ENCODE results near the gene ZMYND11. TPM values are rescaled to one million over a fixed set of nuclear protein-coding genes. Genes with fewer than 3 reads are reported as not detected.

ZMYND11 gene
- polyA plus RNA-seq, 1 of the 3 experiments (the other 2 are of a cell fraction), result 33.1 TPM

DNA sequence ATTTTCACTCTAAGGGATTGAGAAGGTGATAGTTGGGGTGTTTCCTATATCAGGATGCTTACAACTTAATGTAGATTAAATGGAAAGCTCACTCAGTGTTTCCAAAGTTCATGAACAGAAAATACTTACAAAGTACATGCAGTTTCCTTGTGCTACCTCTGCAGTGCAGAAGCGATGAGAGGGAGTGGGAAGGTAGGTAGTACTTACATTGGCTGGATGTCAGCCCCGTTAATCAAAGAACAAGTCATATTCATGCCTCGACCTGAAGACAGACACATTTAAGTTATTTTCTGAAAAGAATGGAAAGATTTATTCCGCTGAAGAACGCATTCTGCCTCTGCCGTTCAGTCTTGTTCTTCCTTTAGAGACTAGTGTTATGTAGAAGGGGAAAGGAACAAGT, 93.1 kb downstream of the ZMYND11 start:
- no peak for DNase-seq
- ChIA-PET CTCF (no interaction called here), POLR2A (no interaction called here)
- Histone ChIP-seq H3K9me2 (no peaks in the 10 kb centered on the region), H3K9ac (no peak overlapping the region), H3K4me1 (ENCODE audit: control insufficient read depth in 1 of 2, insufficient read depth in 2 of 2, low read depth in 1 of 2, low read length in 1 of 2) (peaks cover 0 to 3% of the 10 kb centered on the region in 2 experiments; a peak in 1 of 4 replicates), H3K27ac (ENCODE audit: low read depth in 2 of 2, low read length in 1 of 2) (no peak overlapping the region), H3K27me3 (ENCODE audit: insufficient read depth) (no peaks in the 10 kb centered on the region), H3K36me3 (replicated peaks in 1 of 2; ENCODE audit: control insufficient read depth in 1 of 2, insufficient read depth in 2 of 2, low read length in 1 of 2) (peaks cover 7 to 9% of the 10 kb centered on the region in 2 experiments), H4K20me1 (ENCODE audit: insufficient read depth) (no peaks in the 10 kb centered on the region), H3K9me3 (no peaks in the 10 kb centered on the region), H3K4me2 (no peak overlapping the region), H3K4me3 (ENCODE audit: low read depth in 2 of 2, low read length in 1 of 2) (no peak overlapping the region), H3F3A (replicated peaks; ENCODE audit: insufficient read depth) (peaks cover 3% of the 10 kb centered on the region), H2AFZ (ENCODE audit: low read depth) (no peak overlapping the region), H3K79me2 (ENCODE audit: insufficient read depth) (no peaks in the 10 kb centered on the region; the same call in 1 of the 2 replicates)
- TF ChIP-seq, protein P1, sequence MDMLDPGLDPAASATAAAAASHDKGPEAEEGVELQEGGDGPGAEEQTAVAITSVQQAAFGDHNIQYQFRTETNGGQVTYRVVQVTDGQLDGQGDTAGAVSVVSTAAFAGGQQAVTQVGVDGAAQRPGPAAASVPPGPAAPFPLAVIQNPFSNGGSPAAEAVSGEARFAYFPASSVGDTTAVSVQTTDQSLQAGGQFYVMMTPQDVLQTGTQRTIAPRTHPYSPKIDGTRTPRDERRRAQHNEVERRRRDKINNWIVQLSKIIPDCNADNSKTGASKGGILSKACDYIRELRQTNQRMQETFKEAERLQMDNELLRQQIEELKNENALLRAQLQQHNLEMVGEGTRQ (IDR thresholded peaks at IDR 0.05; ENCODE audit: borderline replicate concordance, low read depth, low read length), result no peak
- TF ChIP-seq SIN3A (IDR thresholded peaks at IDR 0.05; ENCODE audit: borderline replicate concordance, low read depth, low read length) (no peak), JUND (IDR thresholded peaks at IDR 0.05) (no peak), RFX5 (IDR thresholded peaks at IDR 0.05; ENCODE audit: low read length) (no peak), EP300 (IDR thresholded peaks at IDR 0.05; ENCODE audit: borderline replicate concordance in 1 of 2, low read depth in 1 of 2, low read length in 1 of 2) (no peak), TEAD4 (IDR thresholded peaks at IDR 0.05; ENCODE audit: borderline replicate concordance, insufficient read depth) (no peak), CHD2 (IDR thresholded peaks at IDR 0.05; ENCODE audit: low read length, partially characterized antibody) (no peak), EZH2phosphoT487 (IDR thresholded peaks at IDR 0.05; ENCODE audit: borderline replicate concordance, low read depth) (no peak), MEF2A (IDR thresholded peaks at IDR 0.05; ENCODE audit: borderline replicate concordance, low read depth) (no peak), RCOR1 (IDR thresholded peaks at IDR 0.05; ENCODE audit: low read length) (no peak), ELF1 (IDR thresholded peaks at IDR 0.05) (no peak), GATA2 (CRISPR knock-in tag; IDR thresholded peaks at IDR 0.05) (no peak), YY1 (IDR thresholded peaks at IDR 0.05; ENCODE audit: low read depth) (no peak)
- TF ChIP-seq, protein P2, sequence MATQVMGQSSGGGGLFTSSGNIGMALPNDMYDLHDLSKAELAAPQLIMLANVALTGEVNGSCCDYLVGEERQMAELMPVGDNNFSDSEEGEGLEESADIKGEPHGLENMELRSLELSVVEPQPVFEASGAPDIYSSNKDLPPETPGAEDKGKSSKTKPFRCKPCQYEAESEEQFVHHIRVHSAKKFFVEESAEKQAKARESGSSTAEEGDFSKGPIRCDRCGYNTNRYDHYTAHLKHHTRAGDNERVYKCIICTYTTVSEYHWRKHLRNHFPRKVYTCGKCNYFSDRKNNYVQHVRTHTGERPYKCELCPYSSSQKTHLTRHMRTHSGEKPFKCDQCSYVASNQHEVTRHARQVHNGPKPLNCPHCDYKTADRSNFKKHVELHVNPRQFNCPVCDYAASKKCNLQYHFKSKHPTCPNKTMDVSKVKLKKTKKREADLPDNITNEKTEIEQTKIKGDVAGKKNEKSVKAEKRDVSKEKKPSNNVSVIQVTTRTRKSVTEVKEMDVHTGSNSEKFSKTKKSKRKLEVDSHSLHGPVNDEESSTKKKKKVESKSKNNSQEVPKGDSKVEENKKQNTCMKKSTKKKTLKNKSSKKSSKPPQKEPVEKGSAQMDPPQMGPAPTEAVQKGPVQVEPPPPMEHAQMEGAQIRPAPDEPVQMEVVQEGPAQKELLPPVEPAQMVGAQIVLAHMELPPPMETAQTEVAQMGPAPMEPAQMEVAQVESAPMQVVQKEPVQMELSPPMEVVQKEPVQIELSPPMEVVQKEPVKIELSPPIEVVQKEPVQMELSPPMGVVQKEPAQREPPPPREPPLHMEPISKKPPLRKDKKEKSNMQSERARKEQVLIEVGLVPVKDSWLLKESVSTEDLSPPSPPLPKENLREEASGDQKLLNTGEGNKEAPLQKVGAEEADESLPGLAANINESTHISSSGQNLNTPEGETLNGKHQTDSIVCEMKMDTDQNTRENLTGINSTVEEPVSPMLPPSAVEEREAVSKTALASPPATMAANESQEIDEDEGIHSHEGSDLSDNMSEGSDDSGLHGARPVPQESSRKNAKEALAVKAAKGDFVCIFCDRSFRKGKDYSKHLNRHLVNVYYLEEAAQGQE (IDR thresholded peaks at IDR 0.05; ENCODE audit: low read depth, low read length), result no peak
- TF ChIP-seq, protein P3, sequence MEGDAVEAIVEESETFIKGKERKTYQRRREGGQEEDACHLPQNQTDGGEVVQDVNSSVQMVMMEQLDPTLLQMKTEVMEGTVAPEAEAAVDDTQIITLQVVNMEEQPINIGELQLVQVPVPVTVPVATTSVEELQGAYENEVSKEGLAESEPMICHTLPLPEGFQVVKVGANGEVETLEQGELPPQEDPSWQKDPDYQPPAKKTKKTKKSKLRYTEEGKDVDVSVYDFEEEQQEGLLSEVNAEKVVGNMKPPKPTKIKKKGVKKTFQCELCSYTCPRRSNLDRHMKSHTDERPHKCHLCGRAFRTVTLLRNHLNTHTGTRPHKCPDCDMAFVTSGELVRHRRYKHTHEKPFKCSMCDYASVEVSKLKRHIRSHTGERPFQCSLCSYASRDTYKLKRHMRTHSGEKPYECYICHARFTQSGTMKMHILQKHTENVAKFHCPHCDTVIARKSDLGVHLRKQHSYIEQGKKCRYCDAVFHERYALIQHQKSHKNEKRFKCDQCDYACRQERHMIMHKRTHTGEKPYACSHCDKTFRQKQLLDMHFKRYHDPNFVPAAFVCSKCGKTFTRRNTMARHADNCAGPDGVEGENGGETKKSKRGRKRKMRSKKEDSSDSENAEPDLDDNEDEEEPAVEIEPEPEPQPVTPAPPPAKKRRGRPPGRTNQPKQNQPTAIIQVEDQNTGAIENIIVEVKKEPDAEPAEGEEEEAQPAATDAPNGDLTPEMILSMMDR (IDR thresholded peaks at IDR 0.05), result no peak
- TF ChIP-seq, protein P4, sequence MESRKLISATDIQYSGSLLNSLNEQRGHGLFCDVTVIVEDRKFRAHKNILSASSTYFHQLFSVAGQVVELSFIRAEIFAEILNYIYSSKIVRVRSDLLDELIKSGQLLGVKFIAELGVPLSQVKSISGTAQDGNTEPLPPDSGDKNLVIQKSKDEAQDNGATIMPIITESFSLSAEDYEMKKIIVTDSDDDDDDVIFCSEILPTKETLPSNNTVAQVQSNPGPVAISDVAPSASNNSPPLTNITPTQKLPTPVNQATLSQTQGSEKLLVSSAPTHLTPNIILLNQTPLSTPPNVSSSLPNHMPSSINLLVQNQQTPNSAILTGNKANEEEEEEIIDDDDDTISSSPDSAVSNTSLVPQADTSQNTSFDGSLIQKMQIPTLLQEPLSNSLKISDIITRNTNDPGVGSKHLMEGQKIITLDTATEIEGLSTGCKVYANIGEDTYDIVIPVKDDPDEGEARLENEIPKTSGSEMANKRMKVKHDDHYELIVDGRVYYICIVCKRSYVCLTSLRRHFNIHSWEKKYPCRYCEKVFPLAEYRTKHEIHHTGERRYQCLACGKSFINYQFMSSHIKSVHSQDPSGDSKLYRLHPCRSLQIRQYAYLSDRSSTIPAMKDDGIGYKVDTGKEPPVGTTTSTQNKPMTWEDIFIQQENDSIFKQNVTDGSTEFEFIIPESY (IDR thresholded peaks at IDR 0.05; ENCODE audit: borderline replicate concordance, low read depth), result no peak
- TF ChIP-seq, protein P5, sequence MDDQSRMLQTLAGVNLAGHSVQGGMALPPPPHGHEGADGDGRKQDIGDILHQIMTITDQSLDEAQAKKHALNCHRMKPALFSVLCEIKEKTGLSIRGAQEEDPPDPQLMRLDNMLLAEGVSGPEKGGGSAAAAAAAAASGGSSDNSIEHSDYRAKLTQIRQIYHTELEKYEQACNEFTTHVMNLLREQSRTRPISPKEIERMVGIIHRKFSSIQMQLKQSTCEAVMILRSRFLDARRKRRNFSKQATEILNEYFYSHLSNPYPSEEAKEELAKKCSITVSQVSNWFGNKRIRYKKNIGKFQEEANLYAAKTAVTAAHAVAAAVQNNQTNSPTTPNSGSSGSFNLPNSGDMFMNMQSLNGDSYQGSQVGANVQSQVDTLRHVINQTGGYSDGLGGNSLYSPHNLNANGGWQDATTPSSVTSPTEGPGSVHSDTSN (IDR thresholded peaks at IDR 0.05), result no peak
- TF ChIP-seq, protein P6, sequence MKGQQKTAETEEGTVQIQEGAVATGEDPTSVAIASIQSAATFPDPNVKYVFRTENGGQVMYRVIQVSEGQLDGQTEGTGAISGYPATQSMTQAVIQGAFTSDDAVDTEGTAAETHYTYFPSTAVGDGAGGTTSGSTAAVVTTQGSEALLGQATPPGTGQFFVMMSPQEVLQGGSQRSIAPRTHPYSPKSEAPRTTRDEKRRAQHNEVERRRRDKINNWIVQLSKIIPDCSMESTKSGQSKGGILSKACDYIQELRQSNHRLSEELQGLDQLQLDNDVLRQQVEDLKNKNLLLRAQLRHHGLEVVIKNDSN (IDR thresholded peaks at IDR 0.05; ENCODE audit: borderline replicate concordance, low read depth), result no peak
- TF ChIP-seq, protein P7, sequence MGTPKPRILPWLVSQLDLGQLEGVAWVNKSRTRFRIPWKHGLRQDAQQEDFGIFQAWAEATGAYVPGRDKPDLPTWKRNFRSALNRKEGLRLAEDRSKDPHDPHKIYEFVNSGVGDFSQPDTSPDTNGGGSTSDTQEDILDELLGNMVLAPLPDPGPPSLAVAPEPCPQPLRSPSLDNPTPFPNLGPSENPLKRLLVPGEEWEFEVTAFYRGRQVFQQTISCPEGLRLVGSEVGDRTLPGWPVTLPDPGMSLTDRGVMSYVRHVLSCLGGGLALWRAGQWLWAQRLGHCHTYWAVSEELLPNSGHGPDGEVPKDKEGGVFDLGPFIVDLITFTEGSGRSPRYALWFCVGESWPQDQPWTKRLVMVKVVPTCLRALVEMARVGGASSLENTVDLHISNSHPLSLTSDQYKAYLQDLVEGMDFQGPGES (IDR thresholded peaks at IDR 0.05; ENCODE audit: low read depth, low read length), result no peak
- WGBS (ENCODE audit: low lambda C conversion rate), result over 99% methylated on average over 6 of the region's 6 CpGs

All from SK-N-SH (cell line).